ENCODE results near the gene SPG21. TPM values are rescaled to one million over a fixed set of nuclear protein-coding genes. Genes with fewer than 3 reads are reported as not detected.

Gene SPG21
- total and polyA plus RNA-seq, 2 donors (not counting 1 experiment from before 2014, with no cell fraction given) = 43.7 to 94.4 TPM

- POLR2A ChIA-PET = interaction anchor here (0.6 to 1.0 kb wide), 2 partner anchors 261 to 271 kb away, joined by 4 to 11 read pairs; partner anchors contain the start of gene RNU5B-1
- ATAC-seq (ENCODE audit: low read depth) = no peak
- Histone ChIP-seq H3K4me1 (ENCODE audit: control insufficient read depth in 2 of 2, insufficient read depth in 2 of 2, low read length in 2 of 2) (peaks cover 8 to 21% of the 10 kb centered on the region in 2 donors), H3K36me3 (replicated peaks in 1 of 2; ENCODE audit: control extremely low read depth in 1 of 2, control insufficient read depth in 1 of 2, extremely low read depth in 1 of 2, insufficient read depth in 2 of 2, low read length in 1 of 2) (no peaks in the 10 kb centered on the region), H4K20me1 (ENCODE audit: control insufficient read depth, insufficient read depth, low read length, poor library complexity, severe bottlenecking) (no peaks in the 10 kb centered on the region), H3K4me2 (replicated peaks; ENCODE audit: low read depth, low read length, poor library complexity, severe bottlenecking) (peak overlapping the region; percentile 48), H2AFZ (ENCODE audit: insufficient read depth, low read depth, low read length, poor library complexity, severe bottlenecking) (peak overlapping the region; percentile 58), H3K9ac (ENCODE audit: low read length) (no peak overlapping the region), H3K79me2 (ENCODE audit: control insufficient read depth, insufficient read depth, low read length) (peaks cover 12% of the 10 kb centered on the region), H3K9me3 (ENCODE audit: control extremely low read depth in 1 of 3, control insufficient read depth in 2 of 3, insufficient read depth in 1 of 3, low read length in 2 of 3) (no peaks in the 10 kb centered on the region), H3K27me3 (replicated peaks in 1 of 4; ENCODE audit: control extremely low read depth in 1 of 4, control insufficient read depth in 3 of 4, insufficient read depth in 4 of 4, low read length in 3 of 4) (peaks cover 0 to 3% (median 0%) of the 10 kb centered on the region in 4 experiments), H3K27ac (ENCODE audit: low read length in 2 of 2) (no peak overlapping the region), H3K4me3 (ENCODE audit: control extremely low read depth in 1 of 5, extremely low read depth in 1 of 5, insufficient read depth in 1 of 5, low read depth in 2 of 5, low read length in 4 of 5) (no peak overlapping the region)
- TF ChIP-seq CTCF (IDR thresholded peaks at IDR 0.05) = no peak
- TF ChIP-seq EZH2 (IDR thresholded peaks at IDR 0.05; ENCODE audit: borderline replicate concordance, insufficient read depth, low read depth, low read length, poor library complexity, severe bottlenecking) = no peak
- Mint-ChIP-seq H3K9me3 (ENCODE audit: insufficient read depth) (no peaks in the 10 kb centered on the region), H3K27ac (no peak overlapping the region), H3K4me3 (no peak overlapping the region), H3K4me1 (peaks cover 14% of the 10 kb centered on the region), H3K27me3 (peaks cover 9% of the 10 kb centered on the region)
- CTCF ChIA-PET = interaction anchor here (0.6 to 2.7 kb wide), 19 partner anchors 8 to 358 kb away, joined by 3 to 19 read pairs (median 4); partner anchors contain the start of genes KBTBD13 and PARP16
- WGBS (ENCODE audit: insufficient coverage) = 0% methylated on average over 3 of the region's 4 CpGs
- intact Hi-C loops (cut with micrococcal nuclease) = loop anchor here (1.0 to 2.0 kb wide), 3 partner anchors 15 to 264 kb away; no protein-coding TSS in a partner anchor
- DNase-seq = peak; percentile 63
Observed at GRCh38 chr15:65033659-65034269, 44.0 kb upstream of the SPG21 start.

All from B cell (primary cell).